Measurements from ENCODE around the gene MRPL28.
"Not testable (repeated sequence)": the region's sequence is repeated elsewhere in the genome, so short reads cannot be mapped to it uniquely, and the experiment has no call there.

Gene MRPL28

GRCh38 chr16:373020-373598 is 2.8 kb upstream of the MRPL28 start:
- DNase-seq, result no peak

GRCh38 chr16:372302-372983 is 2.1 kb upstream of the MRPL28 start:
- DNase-seq, result no peak

DNA sequence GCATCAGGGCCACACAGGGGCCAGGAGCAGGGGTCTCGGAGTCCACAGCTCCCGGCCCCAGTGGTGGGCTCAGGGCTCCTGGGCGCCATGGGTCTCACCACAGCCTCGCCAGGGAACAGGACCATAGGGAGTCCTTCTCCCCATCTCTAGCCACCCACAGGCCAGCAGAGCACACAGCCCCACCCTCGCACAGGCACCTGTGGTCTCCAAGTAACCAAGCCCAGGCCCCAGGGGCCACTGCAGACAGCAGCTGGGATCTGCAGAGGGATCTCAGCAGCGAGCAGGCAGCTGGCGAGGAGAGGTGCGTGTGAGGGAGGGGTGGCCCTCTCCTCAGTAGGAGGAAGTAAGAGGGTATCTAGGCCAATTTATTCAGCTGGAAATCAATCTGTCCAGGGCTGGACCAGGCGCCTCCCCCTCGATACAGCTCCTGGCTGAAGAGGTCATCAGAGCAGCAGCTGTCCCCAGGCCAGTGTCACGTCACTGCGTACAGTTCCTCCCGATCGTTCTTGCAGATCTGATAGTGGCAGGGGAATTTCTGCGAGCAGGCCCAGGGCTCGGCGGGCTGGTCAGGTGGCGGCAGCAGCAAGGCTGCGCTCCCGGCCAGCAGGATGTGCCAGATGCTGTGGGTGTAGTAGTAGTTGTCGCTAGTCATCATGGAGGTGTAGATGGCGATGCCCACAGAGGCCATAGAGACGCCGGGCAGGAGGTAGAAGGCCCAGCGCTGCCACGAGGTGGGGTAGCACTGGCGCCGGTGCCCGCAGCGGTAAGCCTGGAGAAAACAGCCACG is 1.4 kb upstream of the MRPL28 start:
- DNase-seq, result no peak

DNA sequence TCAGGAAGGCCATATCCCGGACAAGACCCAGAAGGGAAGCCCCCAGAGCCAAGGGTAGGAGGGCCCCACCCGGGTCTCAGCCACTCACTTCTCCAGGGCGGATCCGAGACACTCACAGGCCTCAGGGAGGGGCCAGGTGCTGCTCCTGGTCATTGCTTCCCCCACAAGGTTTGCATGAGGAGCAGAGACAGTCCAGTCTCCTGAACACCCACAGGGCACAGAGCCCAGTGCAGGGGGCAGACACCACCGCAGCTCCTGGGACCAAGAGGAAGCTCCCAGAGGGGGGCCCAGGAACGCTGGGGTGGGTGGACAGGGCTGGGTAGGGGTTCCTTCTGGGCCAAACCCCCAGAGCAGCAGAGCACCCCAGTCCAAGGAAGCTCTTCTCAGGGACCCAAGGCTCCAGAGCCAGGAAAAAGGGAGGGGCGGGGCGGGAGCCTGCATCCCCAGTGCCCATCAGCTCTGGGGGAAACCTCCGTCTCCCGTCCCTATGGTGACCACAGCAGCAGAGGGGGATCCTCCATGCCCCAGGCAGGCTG is 709 bp upstream of the MRPL28 start:
- DNase-seq, result no peak

- no peak for DNase-seq
Measured at GRCh38 chr16:369866-370436, 387 bp downstream of the MRPL28 start.

- DNase-seq, result no peak
Measured at GRCh38 chr16:369275-369865, 968 bp downstream of the MRPL28 start.

DNA sequence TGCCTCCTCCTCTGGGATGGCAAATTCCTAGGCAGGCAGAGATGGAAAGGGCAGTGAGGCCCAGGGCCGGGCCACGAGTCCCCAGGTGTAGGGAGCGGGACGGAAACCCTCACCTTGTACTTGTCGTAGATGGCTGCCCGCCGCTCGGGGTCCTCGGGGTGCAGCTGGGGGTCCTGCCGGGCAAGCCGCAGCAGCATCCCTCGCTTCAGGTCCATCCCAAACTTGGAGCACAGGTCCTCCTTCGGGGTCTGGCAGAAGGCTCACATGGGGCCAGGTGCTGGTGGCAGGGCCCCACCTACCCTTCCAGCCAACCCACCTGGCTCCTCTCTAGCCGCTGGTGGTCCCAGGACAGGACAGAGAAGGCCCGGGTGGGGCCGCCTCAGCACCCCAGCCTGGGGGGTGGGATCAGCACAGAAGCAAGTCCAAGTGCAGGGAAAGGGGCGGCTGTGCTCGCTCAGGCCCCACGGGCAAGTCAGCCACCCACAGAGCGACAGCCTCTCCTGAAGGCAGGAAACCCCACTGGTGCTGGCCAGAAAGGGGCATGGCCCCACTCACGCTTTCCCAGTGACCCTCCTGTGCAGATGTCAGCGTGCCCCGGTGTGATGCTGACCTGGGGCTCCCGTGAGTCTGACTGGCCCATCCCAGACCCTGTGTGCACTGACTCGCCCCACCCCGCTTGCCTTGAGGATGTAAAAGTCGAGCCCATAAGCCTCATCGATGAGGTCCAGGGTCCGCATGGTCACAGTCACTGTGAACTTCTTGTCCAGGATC is 1.8 kb downstream of the MRPL28 start:
- no peak for DNase-seq

DNA sequence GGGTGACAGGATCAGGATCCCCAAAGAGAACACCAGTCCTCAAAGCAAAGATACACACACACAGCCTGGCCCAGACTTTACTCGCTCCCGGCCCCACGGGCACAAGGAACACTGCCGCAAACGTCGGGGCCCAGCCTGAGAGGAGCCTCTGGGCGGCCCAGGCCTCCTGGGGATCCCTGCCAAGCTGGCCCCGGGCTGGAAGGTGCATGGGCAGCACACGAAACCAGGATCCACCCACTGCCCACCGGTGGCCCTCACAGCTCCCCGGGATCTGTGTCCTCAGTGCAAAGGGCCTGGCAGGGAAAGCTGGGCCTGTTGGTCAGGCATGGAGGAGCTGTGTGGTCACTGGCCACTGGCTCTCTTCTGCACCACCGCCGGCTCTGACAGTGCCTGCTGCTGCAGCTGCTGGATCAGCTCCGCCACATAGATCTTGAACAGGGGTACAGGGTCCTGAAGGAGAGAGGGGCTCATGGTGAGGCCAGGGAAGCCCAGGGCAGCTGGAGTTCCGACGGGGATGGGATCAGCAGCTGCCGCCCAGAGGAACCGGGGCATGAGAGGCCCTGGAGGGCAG is 2.9 kb downstream of the MRPL28 start:
- DNase-seq, result no peak

- DNase-seq, result no peak
Measured at GRCh38 chr16:366476-366875, 3.9 kb downstream of the MRPL28 start.

DNA sequence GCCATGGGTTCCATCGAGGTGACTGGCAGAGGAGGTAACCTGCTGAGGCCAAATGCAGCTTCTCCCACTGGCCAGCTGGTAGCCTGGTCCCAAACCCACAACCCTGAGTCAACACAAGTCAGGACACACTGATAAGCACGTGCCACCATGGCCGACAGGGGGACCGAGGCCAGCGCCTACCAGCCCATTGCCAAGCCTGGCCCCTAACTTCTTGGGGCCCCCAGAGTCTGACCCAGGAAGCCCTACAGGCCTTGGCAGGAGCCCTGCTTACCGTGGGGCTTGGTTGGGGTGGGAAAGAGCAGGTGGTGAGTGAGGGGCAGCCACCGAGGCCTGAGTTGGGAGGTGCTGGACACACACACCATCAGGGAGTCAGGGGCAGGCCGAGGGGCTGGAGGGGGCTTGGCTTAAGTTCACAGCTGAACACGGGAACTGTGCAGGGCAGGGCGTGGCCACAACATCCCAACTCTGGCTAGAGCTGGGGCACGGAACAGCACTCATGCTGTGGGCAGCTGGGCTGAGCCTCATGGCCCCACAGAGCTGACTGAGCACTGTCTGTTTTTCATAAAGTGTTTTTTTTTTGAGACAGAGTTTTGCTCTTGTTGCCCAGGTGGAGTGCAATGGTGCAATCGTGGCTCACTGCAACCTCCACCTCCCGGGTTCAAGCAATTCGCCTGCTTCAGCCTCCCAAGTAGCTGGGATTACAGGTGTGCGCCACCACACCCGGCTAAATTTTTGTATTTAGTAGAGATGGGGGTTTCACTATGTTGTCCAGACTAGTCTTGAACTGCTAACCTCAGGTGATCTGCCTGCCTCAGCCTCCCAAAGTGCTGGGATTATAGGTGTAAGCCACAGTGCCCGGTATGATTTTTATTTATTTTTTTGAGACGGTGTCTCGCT is 5.5 kb downstream of the MRPL28 start:
- no peak for DNase-seq

- no peak for DNase-seq
Measured at GRCh38 chr16:363766-364490, 6.4 kb downstream of the MRPL28 start.

DNA sequence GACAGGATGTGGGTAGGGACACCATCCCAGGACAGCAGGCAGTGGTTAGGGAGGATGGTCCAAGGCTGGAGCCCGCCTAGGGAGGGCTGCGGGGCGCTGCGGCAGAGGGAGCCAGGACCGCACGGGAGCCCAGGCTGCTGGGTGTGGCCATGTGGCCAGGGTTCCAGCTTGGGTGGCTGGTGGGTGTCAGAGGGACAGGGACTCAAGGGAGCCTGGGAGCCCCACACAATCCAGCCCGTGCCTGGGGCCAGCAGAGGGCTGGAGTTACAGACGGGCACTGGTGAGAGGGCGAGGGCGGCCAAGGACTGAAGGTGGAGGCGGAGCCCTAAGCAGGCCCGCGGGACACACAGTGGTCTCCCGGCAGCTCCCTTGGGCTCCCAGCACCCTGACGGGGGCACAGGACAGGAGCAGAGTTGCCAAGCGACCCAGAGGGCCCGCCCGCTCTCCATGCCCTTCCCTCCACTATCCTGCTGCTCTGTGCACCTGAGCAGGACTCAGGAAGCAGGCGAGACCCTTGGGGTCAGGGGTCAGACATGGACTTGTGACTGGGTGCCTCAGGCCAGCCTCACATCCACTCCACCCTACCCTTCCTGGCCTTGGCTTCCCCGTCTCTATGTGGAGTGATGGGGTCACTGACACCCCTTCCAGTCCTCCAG is 7.1 kb downstream of the MRPL28 start:
- DNase-seq, result no peak

DNA sequence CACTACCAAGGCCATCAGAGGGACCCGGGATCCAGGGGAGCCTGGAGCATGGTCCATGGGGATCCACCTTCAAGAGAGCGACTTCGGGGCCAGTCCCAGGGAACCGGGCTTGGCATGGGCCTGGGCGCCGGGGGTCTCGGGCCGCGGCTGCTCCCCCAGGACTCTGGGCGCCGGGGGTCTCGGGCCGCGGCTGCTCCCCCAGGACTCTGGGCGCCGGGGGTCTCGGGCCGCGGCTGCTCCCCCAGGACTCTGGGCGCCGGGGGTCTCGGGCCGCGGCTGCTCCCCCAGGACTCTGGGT is 7.7 kb downstream of the MRPL28 start:
- DNase-seq, result not testable (repeated sequence)

- peak; percentile 80 for DNase-seq
Measured at GRCh38 chr16:361872-362701, 8.3 kb downstream of the MRPL28 start.

DNA sequence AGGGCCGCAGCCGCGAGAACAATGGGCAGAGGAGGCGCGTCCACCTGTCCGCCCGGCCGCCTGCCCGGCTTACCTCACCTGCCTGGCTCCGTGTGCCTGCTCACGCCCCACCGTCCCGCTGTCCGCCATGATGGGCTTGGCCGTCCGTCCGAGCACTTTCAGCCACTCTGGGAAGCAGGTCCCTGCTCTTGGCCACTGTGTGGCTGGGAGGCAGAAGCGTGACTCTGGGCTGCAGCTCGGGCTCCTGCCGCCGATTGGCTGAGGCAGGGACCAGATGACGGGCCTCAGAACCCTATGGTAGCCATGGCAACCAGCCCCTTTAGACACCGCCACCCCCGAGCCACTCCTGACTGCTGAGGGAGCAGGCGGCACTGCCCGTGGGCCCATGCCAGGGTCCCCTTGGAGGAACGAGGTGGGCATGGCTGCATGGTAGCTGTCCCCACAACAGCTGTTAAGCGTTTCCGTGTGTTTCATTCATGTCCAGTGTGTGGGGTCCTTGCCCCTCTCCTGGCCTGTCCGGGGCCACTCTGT is 8.9 kb downstream of the MRPL28 start:
- no peak for DNase-seq

GRCh38 chr16:360698-361336 is 9.5 kb downstream of the MRPL28 start:
- no peak for DNase-seq

GRCh38 chr16:359871-360697 is 10.3 kb downstream of the MRPL28 start:
- no peak for DNase-seq
